DMS53 treated with DMSO at 0.1 percent for 48 hours (cell line): ENCODE results near the gene MYCN.
"Not testable (repeated sequence)": the region's sequence is repeated elsewhere in the genome, so short reads cannot be mapped to it uniquely, and the experiment has no call there.

ENCODE experiments used
- DNase-seq: peaks from one replicate; lab custom pipeline; 2025; ENCODE audit not compliant: unreplicated experiment; lab: John Stamatoyannopoulos, UW

The MYCN gene

GRCh38 chr2:15956751-15957736, 16.7 kb downstream of the MYCN start:
- DNase-seq = no peak

GRCh38 chr2:15957881-15958713, 17.7 kb downstream of the MYCN start:
- no peak for DNase-seq

- DNase-seq = no peak
Measured at GRCh38 chr2:15959331-15960153, 19.2 kb downstream of the MYCN start.

- DNase-seq = not testable (repeated sequence)
Measured at GRCh38 chr2:15960154-15960520, 19.8 kb downstream of the MYCN start.

GRCh38 chr2:15963109-15963976, 23.0 kb downstream of the MYCN start:
- DNase-seq = not testable (repeated sequence)

- DNase-seq = no peak
Measured at GRCh38 chr2:15963977-15964670, 23.8 kb downstream of the MYCN start.

- no peak for DNase-seq
Measured at GRCh38 chr2:15964936-15965563, 24.7 kb downstream of the MYCN start.

GRCh38 chr2:15965564-15966019, 25.2 kb downstream of the MYCN start:
- DNase-seq = no peak

GRCh38 chr2:15967415-15968279, 27.3 kb downstream of the MYCN start:
- DNase-seq = no peak

- no peak for DNase-seq
Measured at GRCh38 chr2:15968280-15969178, 28.2 kb downstream of the MYCN start.

GRCh38 chr2:15969214-15969613, 28.9 kb downstream of the MYCN start:
- DNase-seq = no peak

- DNase-seq = no peak
Measured at GRCh38 chr2:15970701-15971100, 30.4 kb downstream of the MYCN start.

GRCh38 chr2:15971351-15971750, 31.0 kb downstream of the MYCN start:
- no peak for DNase-seq

- DNase-seq = no peak
Measured at GRCh38 chr2:15971831-15972522, 31.6 kb downstream of the MYCN start.

GRCh38 chr2:15973481-15974401, 33.4 kb downstream of the MYCN start:
- no peak for DNase-seq
